GM12873 (cell line): ENCODE data around the gene TMBIM6.

Experiments
- TF ChIP-seq, protein P1 (sequence below): IDR thresholded peaks from 2 replicates; pipeline ENCODE4 v1.5.1; 2012; ENCODE audit warnings: low read depth, mild to moderate bottlenecking, moderate library complexity, low read length, control low read depth; ENCODE audit not compliant: insufficient read depth; ENCODE audit errors: missing control alignments

Gene TMBIM6

DNA sequence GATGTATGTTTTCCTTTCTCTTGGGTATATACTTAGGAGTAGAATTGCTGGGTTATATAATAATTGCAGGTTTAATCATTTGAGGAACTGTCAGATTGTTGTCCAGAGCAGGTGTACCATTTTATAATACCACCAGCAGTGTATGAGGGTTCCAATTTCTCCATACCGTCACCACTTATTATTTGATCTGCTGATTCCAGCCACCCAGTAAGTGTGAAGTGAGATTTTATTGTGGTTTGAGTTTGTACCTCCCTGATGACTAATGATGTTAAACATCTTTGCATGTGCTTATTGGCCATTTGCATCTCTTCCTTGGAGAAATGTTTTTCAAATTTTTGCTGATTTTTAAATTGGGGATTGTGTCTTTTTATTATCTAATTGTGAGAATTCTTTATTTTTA, 71.8 kb downstream of the TMBIM6 start:
- TF ChIP-seq, protein P1, sequence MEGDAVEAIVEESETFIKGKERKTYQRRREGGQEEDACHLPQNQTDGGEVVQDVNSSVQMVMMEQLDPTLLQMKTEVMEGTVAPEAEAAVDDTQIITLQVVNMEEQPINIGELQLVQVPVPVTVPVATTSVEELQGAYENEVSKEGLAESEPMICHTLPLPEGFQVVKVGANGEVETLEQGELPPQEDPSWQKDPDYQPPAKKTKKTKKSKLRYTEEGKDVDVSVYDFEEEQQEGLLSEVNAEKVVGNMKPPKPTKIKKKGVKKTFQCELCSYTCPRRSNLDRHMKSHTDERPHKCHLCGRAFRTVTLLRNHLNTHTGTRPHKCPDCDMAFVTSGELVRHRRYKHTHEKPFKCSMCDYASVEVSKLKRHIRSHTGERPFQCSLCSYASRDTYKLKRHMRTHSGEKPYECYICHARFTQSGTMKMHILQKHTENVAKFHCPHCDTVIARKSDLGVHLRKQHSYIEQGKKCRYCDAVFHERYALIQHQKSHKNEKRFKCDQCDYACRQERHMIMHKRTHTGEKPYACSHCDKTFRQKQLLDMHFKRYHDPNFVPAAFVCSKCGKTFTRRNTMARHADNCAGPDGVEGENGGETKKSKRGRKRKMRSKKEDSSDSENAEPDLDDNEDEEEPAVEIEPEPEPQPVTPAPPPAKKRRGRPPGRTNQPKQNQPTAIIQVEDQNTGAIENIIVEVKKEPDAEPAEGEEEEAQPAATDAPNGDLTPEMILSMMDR: no peak
